HG02885 (cell line): ENCODE data around the gene AMN.
A peak's percentile ranks its signal among the peaks of the same experiment; 100 is the strongest.
"Not testable (repeated sequence)": the region's sequence is repeated elsewhere in the genome, so short reads cannot be mapped to it uniquely, and the experiment has no call there.

Experiments
- ATAC-seq: cut with Tn5 transposase; IDR thresholded peaks from one replicate; pipeline ENCODE4 v1.9.1; 2021; ENCODE audit warnings: mild to moderate bottlenecking; ENCODE audit not compliant: unreplicated experiment, poor library complexity

Gene AMN

GRCh38 chr14:102926840-102927239, 4.4 kb downstream of the AMN start:
- not testable (repeated sequence) for ATAC-seq

GRCh38 chr14:102927346-102927877, 4.9 kb downstream of the AMN start:
- ATAC-seq: no peak

GRCh38 chr14:102927878-102928411, 5.5 kb downstream of the AMN start:
- no peak for ATAC-seq

- ATAC-seq: peak; percentile 54
These were observed 6.2 kb downstream of the AMN start for GRCh38 chr14:102928412-102929240.

GRCh38 chr14:102929241-102930137, 7.0 kb downstream of the AMN start:
- ATAC-seq: no peak

GRCh38 chr14:102930138-102930752, 7.8 kb downstream of the AMN start:
- ATAC-seq: no peak

- ATAC-seq: peak; percentile 47
These were observed 8.5 kb downstream of the AMN start for GRCh38 chr14:102930753-102931579.

GRCh38 chr14:102931580-102932285, 9.3 kb downstream of the AMN start:
- ATAC-seq: no peak

GRCh38 chr14:102932484-102933248, 10.2 kb downstream of the AMN start:
- ATAC-seq: no peak

GRCh38 chr14:102933618-102934231, 11.3 kb downstream of the AMN start:
- no peak for ATAC-seq

GRCh38 chr14:102935756-102936155, 13.3 kb downstream of the AMN start:
- no peak for ATAC-seq

- ATAC-seq: no peak
These were observed 15.1 kb downstream of the AMN start for GRCh38 chr14:102937331-102938175.

- no peak for ATAC-seq
These were observed 15.7 kb downstream of the AMN start for GRCh38 chr14:102938191-102938590.

- no peak for ATAC-seq
These were observed 16.9 kb downstream of the AMN start for GRCh38 chr14:102939329-102939728.

GRCh38 chr14:102939820-102940561, 17.5 kb downstream of the AMN start:
- no peak for ATAC-seq

- ATAC-seq: no peak
These were observed 18.4 kb downstream of the AMN start for GRCh38 chr14:102940729-102941362.
